Rectal smooth muscle tissue (tissue), 1 donor: ENCODE results near the gene PTCSC3.
"Not testable (repeated sequence)": the region's sequence is repeated elsewhere in the genome, so short reads cannot be mapped to it uniquely, and the experiment has no call there.

Experiments
- H3K27ac ChIP-seq: one replicate; pipeline ENCODE4 v1.7.0; 2013; ENCODE audit warnings: low read depth, low read length, inconsistent platforms
- H3K27me3 ChIP-seq: one replicate; pipeline ENCODE4 v1.7.0; 2013; ENCODE audit warnings: low read length; ENCODE audit not compliant: control insufficient read depth, insufficient read depth
- H3K36me3 ChIP-seq: one replicate; pipeline ENCODE4 v1.7.0; 2013; ENCODE audit warnings: low read length; ENCODE audit not compliant: control insufficient read depth, insufficient read depth
- H3K4me1 ChIP-seq: one replicate; pipeline ENCODE4 v1.7.0; 2013; ENCODE audit warnings: low read length; ENCODE audit not compliant: control insufficient read depth, insufficient read depth
- H3K4me3 ChIP-seq: one replicate; pipeline ENCODE4 v1.7.0; 2013; ENCODE audit warnings: low read length
- H3K9ac ChIP-seq: one replicate; pipeline ENCODE4 v1.7.0; 2013; ENCODE audit warnings: low read length

PTCSC3 gene

DNA sequence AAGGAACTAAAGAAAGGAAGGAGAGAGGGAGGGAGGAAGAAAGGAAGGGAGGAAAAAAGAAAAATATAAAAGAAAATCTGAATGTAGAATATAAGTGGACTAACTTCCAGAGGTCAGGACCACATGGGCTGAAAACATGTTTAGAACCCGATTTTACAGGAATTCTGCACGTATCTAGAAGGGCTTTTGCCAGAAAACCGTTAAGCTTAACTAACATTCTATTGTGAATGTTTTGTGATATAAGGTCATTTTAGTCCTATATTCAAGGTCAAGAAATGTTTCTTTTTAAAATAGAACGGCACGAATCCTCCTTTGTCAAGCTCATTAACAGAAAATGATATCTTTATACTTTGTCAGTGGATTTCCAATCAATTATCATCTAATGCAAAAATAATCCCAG is 13.1 kb downstream of the PTCSC3 start:
- no peaks in the 10 kb centered on the region for H3K4me1 ChIP-seq
- H3K27me3 ChIP-seq = no peaks in the 10 kb centered on the region
- no peak overlapping the region for H3K9ac ChIP-seq
- H3K4me3 ChIP-seq = no peak overlapping the region
- H3K27ac ChIP-seq = no peak overlapping the region
- H3K36me3 ChIP-seq = no peaks in the 10 kb centered on the region

DNA sequence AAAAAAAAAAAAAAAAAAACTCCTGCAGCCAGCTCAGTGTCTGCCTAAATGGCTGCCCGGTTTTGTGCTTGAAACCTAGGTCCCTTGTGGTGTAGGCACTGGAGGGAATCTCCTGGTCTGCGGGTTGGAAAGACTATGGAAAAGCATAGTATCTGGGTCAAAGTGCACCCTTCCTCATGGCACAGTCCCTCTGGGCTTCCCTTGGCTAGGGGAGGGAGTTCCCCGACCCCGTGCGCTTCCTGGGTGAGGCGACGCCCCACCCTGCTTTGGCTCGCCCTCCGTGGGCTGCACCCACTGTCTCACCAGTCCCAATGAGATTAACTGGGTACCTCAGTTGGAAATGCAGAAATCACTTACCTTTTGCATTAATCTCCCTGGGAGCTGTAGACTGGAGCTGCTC is 14.3 kb downstream of the PTCSC3 start:
- Histone ChIP-seq H3K4me3 (no peak overlapping the region), H3K27me3 (no peaks in the 10 kb centered on the region), H3K36me3 (no peaks in the 10 kb centered on the region), H3K4me1 (no peaks in the 10 kb centered on the region), H3K9ac (no peak overlapping the region), H3K27ac (no peak overlapping the region)

DNA sequence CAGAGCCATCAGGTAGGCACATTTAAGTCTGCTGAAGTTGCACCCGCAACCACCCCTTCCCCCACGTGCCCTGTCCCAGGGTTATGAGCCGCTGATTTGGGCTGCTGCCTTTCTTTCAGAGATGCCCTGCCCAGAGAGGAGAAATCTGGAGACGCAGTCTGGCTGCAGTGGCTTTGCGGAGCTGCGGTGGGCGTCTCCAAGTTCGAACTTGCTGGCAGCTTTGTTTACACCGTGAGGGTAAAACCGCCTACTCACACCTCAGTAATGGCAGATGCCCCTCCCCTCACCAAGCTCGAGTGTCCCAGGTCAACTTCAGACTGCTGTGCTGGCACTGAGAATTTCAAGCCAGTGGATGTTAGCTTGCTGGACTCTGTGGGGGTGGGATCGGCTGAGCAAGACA is 14.7 kb downstream of the PTCSC3 start:
- no peaks in the 10 kb centered on the region for H3K4me1 ChIP-seq
- no peak overlapping the region for H3K27ac ChIP-seq
- no peak overlapping the region for H3K4me3 ChIP-seq
- H3K9ac ChIP-seq = no peak overlapping the region
- no peaks in the 10 kb centered on the region for H3K27me3 ChIP-seq
- H3K36me3 ChIP-seq = no peaks in the 10 kb centered on the region

DNA sequence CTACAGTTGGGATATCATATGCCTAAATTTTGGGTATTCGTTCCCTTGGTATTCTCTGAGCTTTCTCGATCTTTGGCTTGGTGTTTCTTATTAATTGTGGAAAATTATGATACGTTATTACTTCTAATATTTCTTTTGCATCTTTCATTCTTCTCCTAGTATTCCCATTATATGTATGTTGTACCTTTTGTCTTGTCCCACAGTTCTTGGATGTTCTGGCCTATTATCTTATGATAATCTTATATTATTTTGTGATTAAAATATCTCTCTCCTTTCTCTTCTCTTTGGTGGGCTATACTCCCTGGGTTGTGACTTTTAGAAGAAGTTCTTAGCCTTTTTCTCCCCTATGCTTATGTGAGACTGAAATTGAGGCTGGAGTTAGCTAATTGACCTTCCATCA is 25.2 kb downstream of the PTCSC3 start:
- H3K4me3 ChIP-seq = no peak overlapping the region
- H3K36me3 ChIP-seq = no peaks in the 10 kb centered on the region
- H3K4me1 ChIP-seq = no peaks in the 10 kb centered on the region
- no peak overlapping the region for H3K27ac ChIP-seq
- H3K9ac ChIP-seq = no peak overlapping the region
- no peaks in the 10 kb centered on the region for H3K27me3 ChIP-seq

DNA sequence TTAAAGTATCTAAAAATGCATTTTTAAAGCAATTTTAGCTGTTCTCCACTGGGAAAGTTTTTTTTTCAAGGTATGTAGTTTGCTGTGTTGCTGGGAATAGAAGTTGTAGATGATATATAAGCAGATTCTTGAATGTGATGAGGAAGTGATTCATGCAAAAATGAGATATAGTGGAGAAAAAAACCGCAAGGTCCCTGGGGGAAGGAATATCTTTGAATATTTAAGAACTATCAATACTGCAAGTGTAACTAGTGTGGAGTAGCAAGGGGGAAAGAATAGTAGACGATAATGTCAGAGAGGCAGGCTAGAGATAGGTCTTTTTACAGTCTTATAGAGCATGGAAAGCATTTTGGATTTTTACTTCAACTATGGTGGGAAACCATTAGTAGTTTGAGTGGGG is 42.5 kb downstream of the PTCSC3 start:
- Histone ChIP-seq H3K4me3 (no peak overlapping the region), H3K36me3 (no peaks in the 10 kb centered on the region), H3K9ac (no peak overlapping the region), H3K4me1 (no peaks in the 10 kb centered on the region), H3K27ac (no peak overlapping the region), H3K27me3 (no peaks in the 10 kb centered on the region)

DNA sequence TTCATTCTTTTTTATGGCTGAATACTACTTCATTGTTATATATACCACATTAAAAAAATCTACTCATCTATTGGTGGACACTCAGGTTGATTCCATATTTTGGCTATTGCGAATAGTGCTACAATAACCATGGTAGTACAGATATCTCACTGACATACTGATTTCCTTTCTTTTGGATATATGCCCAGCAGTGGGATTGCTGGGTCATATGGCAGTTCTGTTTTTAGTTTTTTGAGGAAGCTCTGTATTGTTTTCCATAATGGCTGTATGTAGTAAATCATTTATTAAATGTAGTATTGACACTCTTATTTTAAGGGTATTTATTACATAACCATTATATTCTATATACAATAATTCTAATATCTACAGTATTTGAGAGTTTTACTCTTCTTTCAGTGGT is 43.7 kb downstream of the PTCSC3 start:
- no peak overlapping the region for H3K4me3 ChIP-seq
- H3K27ac ChIP-seq = no peak overlapping the region
- H3K36me3 ChIP-seq = no peaks in the 10 kb centered on the region
- H3K4me1 ChIP-seq = no peaks in the 10 kb centered on the region
- no peaks in the 10 kb centered on the region for H3K27me3 ChIP-seq
- no peak overlapping the region for H3K9ac ChIP-seq

DNA sequence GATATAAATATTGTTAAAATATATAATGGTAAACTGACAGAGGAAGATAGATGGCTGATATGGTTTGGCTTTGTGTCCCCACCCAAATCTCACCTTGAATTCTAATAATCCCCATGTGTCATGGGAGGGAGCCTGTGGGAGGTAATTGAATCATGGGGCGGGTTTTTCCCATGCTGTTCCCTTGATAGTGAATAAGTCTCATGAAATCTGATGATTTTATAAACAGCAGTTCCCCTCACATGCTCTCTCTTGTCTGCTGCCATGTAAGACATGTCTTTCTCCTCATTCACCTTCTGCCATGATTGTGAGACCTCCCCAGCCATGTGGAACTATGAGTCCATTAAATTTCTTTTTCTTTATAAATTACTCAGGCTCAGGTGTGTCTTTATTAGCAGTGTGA is 46.3 kb downstream of the PTCSC3 start:
- H3K4me1 ChIP-seq = no peaks in the 10 kb centered on the region
- no peaks in the 10 kb centered on the region for H3K27me3 ChIP-seq
- no peaks in the 10 kb centered on the region for H3K36me3 ChIP-seq
- H3K27ac ChIP-seq = no peak overlapping the region
- no peak overlapping the region for H3K4me3 ChIP-seq
- no peak overlapping the region for H3K9ac ChIP-seq

DNA sequence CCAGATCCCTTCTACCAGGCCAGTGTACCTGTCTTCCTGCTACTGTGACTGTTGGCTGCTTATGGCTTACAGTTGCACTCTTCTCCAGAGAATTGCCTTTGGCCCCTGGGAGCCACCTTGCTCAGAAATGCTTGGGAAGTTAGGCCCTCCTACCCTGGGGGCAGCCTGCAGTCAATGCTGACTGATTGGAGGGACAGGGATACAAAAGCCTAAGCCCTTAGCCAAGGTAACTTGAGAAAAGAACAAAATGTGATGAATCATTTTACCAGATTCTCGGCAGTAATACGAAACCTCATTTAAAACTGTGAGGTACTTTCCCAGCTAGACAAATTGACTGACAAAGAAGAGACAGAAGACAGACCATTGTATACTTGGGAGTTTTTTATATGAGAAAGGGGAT is 47.3 kb downstream of the PTCSC3 start:
- no peak overlapping the region for H3K4me3 ChIP-seq
- H3K36me3 ChIP-seq = no peaks in the 10 kb centered on the region
- H3K4me1 ChIP-seq = no peaks in the 10 kb centered on the region
- H3K27ac ChIP-seq = no peak overlapping the region
- no peak overlapping the region for H3K9ac ChIP-seq
- no peaks in the 10 kb centered on the region for H3K27me3 ChIP-seq

DNA sequence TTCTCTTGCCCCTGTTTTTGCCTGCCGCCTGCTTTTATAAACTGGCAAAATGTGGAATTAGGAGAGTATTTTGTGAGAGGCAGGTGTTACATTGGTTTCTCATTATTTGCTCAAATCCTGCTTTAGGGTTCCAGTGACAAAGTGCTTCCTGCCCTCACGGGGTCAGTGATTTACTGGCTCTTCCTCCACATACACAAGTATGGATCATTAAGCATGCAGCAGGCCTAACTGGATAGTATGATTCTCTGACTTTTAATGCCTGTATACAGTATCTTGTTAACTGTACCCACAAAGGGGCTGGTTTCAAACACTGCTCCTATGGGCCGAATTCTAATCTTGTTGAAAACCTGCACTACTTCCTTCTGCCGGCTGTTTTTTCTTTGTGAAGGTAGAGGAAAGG is 63.2 kb downstream of the PTCSC3 start:
- Histone ChIP-seq H3K27me3 (no peaks in the 10 kb centered on the region), H3K36me3 (no peaks in the 10 kb centered on the region), H3K9ac (no peak overlapping the region), H3K4me1 (no peaks in the 10 kb centered on the region), H3K27ac (no peak overlapping the region), H3K4me3 (no peak overlapping the region)

DNA sequence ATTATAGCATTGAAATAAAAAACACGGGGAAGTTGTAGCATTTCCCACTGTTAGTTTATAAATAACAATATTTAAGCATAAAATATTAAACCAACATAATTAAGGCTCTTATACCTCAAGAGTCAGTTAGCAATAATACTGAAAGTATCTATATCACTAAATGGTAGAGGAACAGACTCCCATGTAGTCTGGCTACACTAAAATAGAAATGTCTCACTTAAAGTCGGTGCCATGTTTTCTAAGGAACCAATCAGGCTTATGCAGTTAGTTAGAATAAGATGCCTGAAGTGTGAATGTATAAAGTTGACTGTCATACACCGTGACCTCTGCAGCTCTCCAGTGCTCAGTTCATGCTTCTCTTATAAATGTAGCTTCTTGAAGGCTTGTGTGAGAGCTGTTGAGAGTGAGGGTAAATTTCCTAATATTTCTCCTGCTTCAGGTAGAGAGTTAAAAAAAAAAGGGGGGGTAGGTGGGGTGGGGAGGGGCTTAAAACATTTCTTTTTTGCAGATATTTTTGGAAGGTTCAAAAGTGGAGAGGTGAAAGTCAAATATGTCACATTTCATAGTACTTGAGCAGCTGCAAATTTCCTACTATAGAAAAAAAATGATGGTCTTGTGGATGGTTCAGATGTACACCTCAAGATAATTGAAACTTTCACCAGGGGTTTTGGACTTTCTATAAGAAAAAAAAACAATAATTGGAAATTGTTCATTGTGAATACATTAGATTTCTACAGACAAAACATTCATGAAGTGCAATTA is 64.5 kb downstream of the PTCSC3 start:
- Histone ChIP-seq H3K27me3 (no peaks in the 10 kb centered on the region), H3K4me1 (no peaks in the 10 kb centered on the region), H3K27ac (no peak overlapping the region), H3K9ac (no peak overlapping the region), H3K36me3 (no peaks in the 10 kb centered on the region), H3K4me3 (no peak overlapping the region)

DNA sequence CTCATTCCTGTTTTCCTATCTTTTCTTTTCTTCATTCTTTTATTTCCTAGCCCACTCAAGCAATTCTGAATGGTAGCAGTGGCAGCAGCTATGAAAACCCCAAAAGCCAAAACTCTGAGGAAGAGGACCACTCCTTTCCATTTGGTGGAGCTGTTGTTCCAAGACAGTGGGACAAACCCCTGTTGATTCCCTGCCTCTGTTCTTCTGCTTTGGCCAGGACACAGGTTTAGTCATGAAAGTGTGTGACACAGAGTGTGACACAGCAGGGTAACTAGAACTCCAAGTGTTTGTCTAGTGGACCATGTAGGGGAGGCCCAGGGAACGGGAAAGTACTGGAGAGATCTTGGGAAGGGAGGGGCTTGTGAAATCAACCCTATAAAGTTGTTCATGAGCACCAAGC is 71.1 kb downstream of the PTCSC3 start:
- Histone ChIP-seq H3K4me1 (no peaks in the 10 kb centered on the region), H3K27ac (no peak overlapping the region), H3K9ac (no peak overlapping the region), H3K4me3 (no peak overlapping the region), H3K36me3 (no peaks in the 10 kb centered on the region), H3K27me3 (no peaks in the 10 kb centered on the region)

DNA sequence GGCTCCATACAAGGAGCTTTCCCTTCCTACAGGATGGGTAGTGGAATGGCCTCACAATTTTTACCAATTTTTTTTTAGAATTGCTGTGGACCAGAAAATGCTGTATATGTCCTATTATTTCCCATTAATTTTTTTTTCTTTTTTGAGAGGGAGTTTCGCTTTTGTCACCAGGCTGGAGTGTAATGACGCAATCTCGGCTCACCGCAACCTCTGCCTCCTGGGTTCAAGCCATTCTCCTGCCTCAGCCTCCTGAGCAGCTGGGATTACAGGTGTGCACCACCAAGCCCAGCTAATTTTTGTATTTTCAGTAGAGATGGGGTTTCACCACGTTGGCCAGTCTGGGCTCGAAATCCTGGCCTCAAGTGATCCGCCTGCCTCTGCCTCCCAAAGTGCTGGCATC is 72.3 kb downstream of the PTCSC3 start:
- not testable (repeated sequence) for H3K9ac ChIP-seq, H3K4me1 ChIP-seq, H3K36me3 ChIP-seq, H3K27ac ChIP-seq, H3K27me3 ChIP-seq, H3K4me3 ChIP-seq

DNA sequence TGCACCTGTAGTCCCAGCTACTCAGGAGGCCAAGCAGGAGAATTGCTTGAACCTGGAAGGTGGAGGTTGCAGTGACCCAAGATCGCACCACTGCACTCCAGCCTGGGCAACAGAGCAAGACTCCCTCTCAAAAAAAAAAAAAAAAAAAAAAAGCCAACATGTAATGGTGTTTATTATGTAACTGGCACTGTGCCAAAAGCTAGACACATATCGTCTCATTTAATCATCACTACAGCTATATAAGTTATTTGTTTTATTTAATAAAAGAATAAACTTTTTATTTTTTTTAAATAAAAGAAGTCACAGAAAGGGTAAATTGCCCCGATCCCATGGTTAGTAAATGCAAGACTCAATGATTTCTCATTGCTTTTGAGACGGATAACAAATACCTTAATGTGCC is 76.9 kb downstream of the PTCSC3 start:
- Histone ChIP-seq H3K4me1 (no peaks in the 10 kb centered on the region), H3K27ac (no peak overlapping the region), H3K36me3 (no peaks in the 10 kb centered on the region), H3K9ac (no peak overlapping the region), H3K4me3 (no peak overlapping the region), H3K27me3 (no peaks in the 10 kb centered on the region)
